Esophagus squamous epithelium (tissue), 5 donors: ENCODE measurements around the gene N4BP2L2. TPM values are rescaled to one million over a fixed set of nuclear protein-coding genes. Genes with fewer than 3 reads are reported as not detected.

ENCODE experiments used
- DNase-seq: peaks from one replicate; lab custom pipeline; 2025; lab: John Stamatoyannopoulos, UW
- H3K27ac ChIP-seq, 4 donors: fragments of 200-600 bp; sonication (generic); one replicate each; pipeline ENCODE4 v1.5.1; 2016 to 2019; ENCODE audit warnings: mild to moderate bottlenecking in 1 of 4
- H3K27me3 ChIP-seq, 4 donors: fragments of 200-600 bp; sonication (generic); 1 replicate in 3 of 4; 2 replicates in 1 of 4; pipeline versions ENCODE4 v1.5.1 to v1.6.0; 2017 to 2021; ENCODE audit warnings: antibody characterized with exemption in 1 of 4
- H3K36me3 ChIP-seq, 3 donors: fragments of 200-600 bp; sonication (generic); one replicate each; pipeline ENCODE4 v1.5.1; 2016 to 2019
- H3K4me1 ChIP-seq, 3 donors: fragments of 200-600 bp; sonication (generic); one replicate each; pipeline ENCODE4 v1.5.1; 2017 to 2019
- H3K4me3 ChIP-seq, 4 donors: fragments of 200-600 bp; sonication (generic); 1 replicate in 3 of 4; 2 replicates in 1 of 4; pipeline ENCODE4 v1.5.1; 2016 to 2019; ENCODE audit warnings: mild to moderate bottlenecking in 2 of 4, moderate library complexity in 1 of 4
- H3K9me3 ChIP-seq, 3 donors: fragments of 200-600 bp; sonication (generic); one replicate each; pipeline ENCODE4 v1.5.1; 2016 to 2019
- POLR2A ChIP-seq, 4 donors: fragments of 450-650 bp; IDR thresholded peaks; one replicate each; pipeline ENCODE4 v1.6.1; 2017; ENCODE audit warnings: antibody characterized with exemption in 4 of 4, mild to moderate bottlenecking in 4 of 4, moderate library complexity in 3 of 4
- WGBS, 2 donors: methylation state at CpG; one replicate each; pipeline ENCODE4 v1.1.5; 2018; 5-methylcytosine and 5-hydroxymethylcytosine counted together
- intact Hi-C: fragments of 100-400 bp; cut with DNase I; formaldehyde crosslinking; loops from one replicate; pipeline ENCODE4 v1.15.0; 2022
- total RNA-seq, 4 donors: library from RNA; depleted of rRNA; stranded (reverse); fragments of >200 nt; gene quantifications; one replicate each; pipeline ENCODE4 v1.1.0, GENCODE V29; 2016
- TF ChIP-seq, protein P1 (sequence below), 6 experiments: fragments of 450-650 bp in 4 of 6; fragments of 200-600 bp in 2 of 6; sonication (generic) in 2 of 6; IDR thresholded peaks; one replicate each; pipeline ENCODE4 v1.5.1; 2016 to 2019; ENCODE audit warnings: antibody characterized with exemption in 6 of 6, mild to moderate bottlenecking in 4 of 6, moderate library complexity in 4 of 6
- donor health status: DM: yes; HTN: yes; CAD: no.

N4BP2L2 gene
- total RNA-seq, 4 donors from 2014 or later: 32.8 to 136 (median 50.3) TPM

DNA sequence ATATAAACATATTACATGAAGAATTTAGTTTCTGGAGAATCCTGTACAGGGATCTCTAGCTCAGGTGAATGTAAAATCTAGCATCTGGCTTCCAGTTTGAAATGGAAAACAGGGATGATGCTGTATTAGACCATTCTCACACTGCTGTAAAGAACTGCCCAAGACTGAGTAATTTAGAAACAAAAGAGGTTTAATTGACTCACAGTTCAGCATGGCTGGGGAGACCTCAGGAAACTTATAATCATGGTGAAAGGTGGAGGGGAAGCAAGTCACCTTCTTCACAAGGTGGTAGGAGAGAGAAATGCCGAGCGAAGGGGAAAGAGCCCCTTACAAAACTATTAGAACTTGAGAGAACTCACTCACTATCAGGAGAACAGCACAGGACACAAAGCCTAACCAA, 17.0 kb upstream of the N4BP2L2 start:
- Histone ChIP-seq H3K27me3 (no peaks in the 10 kb centered on the region), H3K9me3 (no peaks in the 10 kb centered on the region), H3K4me1 (no peaks in the 10 kb centered on the region), H3K36me3 (no peaks in the 10 kb centered on the region), H3K4me3 (no peak overlapping the region), H3K27ac (no peak overlapping the region)
- 92 to 100% methylated on average over 2 of the region's 2 CpGs for WGBS, 2 donors
- TF ChIP-seq POLR2A (IDR thresholded peaks at IDR 0.05): no peak
- TF ChIP-seq, protein P1, sequence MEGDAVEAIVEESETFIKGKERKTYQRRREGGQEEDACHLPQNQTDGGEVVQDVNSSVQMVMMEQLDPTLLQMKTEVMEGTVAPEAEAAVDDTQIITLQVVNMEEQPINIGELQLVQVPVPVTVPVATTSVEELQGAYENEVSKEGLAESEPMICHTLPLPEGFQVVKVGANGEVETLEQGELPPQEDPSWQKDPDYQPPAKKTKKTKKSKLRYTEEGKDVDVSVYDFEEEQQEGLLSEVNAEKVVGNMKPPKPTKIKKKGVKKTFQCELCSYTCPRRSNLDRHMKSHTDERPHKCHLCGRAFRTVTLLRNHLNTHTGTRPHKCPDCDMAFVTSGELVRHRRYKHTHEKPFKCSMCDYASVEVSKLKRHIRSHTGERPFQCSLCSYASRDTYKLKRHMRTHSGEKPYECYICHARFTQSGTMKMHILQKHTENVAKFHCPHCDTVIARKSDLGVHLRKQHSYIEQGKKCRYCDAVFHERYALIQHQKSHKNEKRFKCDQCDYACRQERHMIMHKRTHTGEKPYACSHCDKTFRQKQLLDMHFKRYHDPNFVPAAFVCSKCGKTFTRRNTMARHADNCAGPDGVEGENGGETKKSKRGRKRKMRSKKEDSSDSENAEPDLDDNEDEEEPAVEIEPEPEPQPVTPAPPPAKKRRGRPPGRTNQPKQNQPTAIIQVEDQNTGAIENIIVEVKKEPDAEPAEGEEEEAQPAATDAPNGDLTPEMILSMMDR (IDR thresholded peaks at IDR 0.05): no peak
- intact Hi-C loops: no loop called here
- no peak for DNase-seq

DNA sequence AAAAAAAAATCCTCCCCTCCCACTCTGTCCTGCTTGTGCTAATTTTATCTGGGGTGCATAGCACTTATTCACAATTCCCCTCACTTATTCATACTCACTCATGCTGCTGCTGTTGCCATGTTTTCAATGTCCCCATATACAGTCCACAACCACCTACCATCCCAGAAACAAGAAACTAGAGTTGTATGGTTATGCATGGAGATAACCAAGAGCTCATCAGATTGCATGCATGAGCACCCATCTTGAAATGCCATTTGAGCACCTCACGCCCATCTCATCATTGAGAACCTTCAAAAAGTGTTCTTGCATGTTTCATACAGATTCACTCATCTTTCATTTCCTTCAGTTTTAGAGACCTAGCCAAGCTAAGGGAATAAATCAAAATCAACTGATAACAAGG, 15.1 kb upstream of the N4BP2L2 start:
- DNase-seq: no peak
- H3K4me3 ChIP-seq: no peak overlapping the region
- no peaks in the 10 kb centered on the region for H3K9me3 ChIP-seq
- H3K36me3 ChIP-seq: no peaks in the 10 kb centered on the region
- no peak overlapping the region for H3K27ac ChIP-seq
- H3K4me1 ChIP-seq: no peaks in the 10 kb centered on the region
- intact Hi-C loops: no loop called here
- no peaks in the 10 kb centered on the region for H3K27me3 ChIP-seq
- TF ChIP-seq, protein P1 (IDR thresholded peaks at IDR 0.05): no peak
- no peak for TF ChIP-seq POLR2A (IDR thresholded peaks at IDR 0.05)
- WGBS, 2 donors: 71 to 75% methylated on average over 1 of the region's 1 CpG

DNA sequence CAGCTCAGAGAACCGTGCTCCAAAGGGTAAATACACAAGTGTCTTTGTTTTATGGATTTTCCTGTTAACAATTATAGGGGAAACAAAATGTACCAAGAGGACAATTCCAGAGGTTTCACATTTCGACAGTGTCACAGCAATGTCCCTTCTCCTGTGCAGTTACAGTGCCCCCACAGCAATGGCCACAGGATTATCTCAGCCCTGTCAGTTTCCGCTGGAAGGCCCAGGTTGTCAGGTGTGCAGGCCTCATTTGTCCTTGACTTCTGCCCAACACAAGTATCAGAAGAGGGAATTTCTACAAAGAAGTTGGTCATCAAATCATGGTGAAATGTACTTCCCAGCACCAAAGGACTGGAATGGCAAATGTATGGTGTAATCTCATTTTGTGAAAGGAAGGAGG, 11.2 kb upstream of the N4BP2L2 start:
- Histone ChIP-seq H3K27me3 (peaks cover 0 to 2% (median 0%) of the 10 kb centered on the region in 4 donors), H3K36me3 (no peaks in the 10 kb centered on the region), H3K4me1 (no peaks in the 10 kb centered on the region), H3K27ac (no peak overlapping the region), H3K4me3 (no peak overlapping the region), H3K9me3 (no peaks in the 10 kb centered on the region)
- TF ChIP-seq, protein P1 (IDR thresholded peaks at IDR 0.05): no peak
- TF ChIP-seq POLR2A (IDR thresholded peaks at IDR 0.05): no peak
- DNase-seq: no peak
- 83 to 94% methylated on average over 3 of the region's 3 CpGs for whole genome bisulfite sequencing, 2 donors
- intact Hi-C loops: no loop called here

DNA sequence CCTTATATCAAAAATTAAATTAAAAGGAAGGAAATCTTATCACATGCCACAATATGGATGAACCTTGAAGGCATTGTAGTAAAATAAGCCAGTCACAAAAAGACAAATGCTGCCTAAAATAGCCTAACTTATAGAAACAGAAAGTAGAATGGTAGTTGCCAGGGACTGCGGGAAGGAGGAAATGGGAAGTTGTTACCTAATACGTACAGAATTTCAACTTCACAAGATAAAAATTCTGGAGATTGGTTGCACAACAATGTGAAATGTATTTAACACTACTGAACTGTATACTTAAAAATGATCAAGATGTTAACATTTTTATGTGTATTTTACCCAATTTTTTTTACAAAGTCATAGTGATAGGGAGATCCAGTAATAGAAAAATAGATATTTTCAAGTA, 10.2 kb upstream of the N4BP2L2 start:
- WGBS, 2 donors: 41 to 65% methylated on average over 2 of the region's 2 CpGs
- peaks cover 0 to 2% (median 0%) of the 10 kb centered on the region in 4 donors for H3K27me3 ChIP-seq
- H3K36me3 ChIP-seq: no peaks in the 10 kb centered on the region
- intact Hi-C loops: no loop called here
- no peak overlapping the region for H3K27ac ChIP-seq
- H3K4me1 ChIP-seq: no peaks in the 10 kb centered on the region
- no peak overlapping the region for H3K4me3 ChIP-seq
- TF ChIP-seq, protein P1 (IDR thresholded peaks at IDR 0.05): no peak
- TF ChIP-seq POLR2A (IDR thresholded peaks at IDR 0.05): no peak
- no peaks in the 10 kb centered on the region for H3K9me3 ChIP-seq
- DNase-seq: no peak

DNA sequence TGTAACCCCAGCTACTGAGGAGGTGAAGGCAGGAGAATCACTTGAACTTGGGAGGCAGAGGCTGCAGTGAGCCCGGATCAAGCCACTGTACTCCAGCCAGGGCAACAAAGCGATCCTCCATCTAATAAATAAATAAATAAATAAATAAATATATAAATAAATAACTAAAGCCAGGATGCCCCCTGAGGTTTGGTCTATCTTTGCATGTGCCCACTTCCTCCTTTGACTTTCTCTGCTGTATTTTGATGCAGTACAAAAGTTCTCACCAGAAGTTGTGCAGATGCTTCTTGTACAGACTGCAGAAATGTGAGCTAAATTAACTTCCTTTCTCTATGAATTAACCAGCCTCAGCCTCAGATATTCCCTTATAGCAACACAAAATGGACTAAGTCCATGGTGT, 6.5 kb upstream of the N4BP2L2 start:
- TF ChIP-seq, protein P1 (IDR thresholded peaks at IDR 0.05): no peak
- no peak for TF ChIP-seq POLR2A (IDR thresholded peaks at IDR 0.05)
- intact Hi-C loops: no loop called here
- no peak overlapping the region for H3K4me3 ChIP-seq
- WGBS, 2 donors: 40 to 88% methylated on average over 1 to 2 of the region's 2 CpGs
- H3K4me1 ChIP-seq: no peaks in the 10 kb centered on the region
- H3K27me3 ChIP-seq: peaks cover 0 to 2% (median 0%) of the 10 kb centered on the region in 4 donors
- no peaks in the 10 kb centered on the region for H3K36me3 ChIP-seq
- no peak for DNase-seq
- no peaks in the 10 kb centered on the region for H3K9me3 ChIP-seq
- H3K27ac ChIP-seq: no peak overlapping the region
